ENCODE data around the gene PATJ.

- TF ChIP-seq, protein P1, sequence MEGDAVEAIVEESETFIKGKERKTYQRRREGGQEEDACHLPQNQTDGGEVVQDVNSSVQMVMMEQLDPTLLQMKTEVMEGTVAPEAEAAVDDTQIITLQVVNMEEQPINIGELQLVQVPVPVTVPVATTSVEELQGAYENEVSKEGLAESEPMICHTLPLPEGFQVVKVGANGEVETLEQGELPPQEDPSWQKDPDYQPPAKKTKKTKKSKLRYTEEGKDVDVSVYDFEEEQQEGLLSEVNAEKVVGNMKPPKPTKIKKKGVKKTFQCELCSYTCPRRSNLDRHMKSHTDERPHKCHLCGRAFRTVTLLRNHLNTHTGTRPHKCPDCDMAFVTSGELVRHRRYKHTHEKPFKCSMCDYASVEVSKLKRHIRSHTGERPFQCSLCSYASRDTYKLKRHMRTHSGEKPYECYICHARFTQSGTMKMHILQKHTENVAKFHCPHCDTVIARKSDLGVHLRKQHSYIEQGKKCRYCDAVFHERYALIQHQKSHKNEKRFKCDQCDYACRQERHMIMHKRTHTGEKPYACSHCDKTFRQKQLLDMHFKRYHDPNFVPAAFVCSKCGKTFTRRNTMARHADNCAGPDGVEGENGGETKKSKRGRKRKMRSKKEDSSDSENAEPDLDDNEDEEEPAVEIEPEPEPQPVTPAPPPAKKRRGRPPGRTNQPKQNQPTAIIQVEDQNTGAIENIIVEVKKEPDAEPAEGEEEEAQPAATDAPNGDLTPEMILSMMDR (IDR thresholded peaks at IDR 0.05) = no peak
- no peak for TF ChIP-seq POLR2A (IDR thresholded peaks at IDR 0.05)
Observed at GRCh38 chr1:61825393-61825792, 83.1 kb downstream of the PATJ start.
